Measurements from ENCODE around the gene MEMO1.

MEMO1 gene

GRCh38 chr2:31823558-31823957, 187.2 kb downstream of the MEMO1 start:
- no peak for DNase-seq (ENCODE audit: low spot score)

- DNase-seq (ENCODE audit: low spot score), result no peak
Observed at GRCh38 chr2:31822587-31822986, 188.2 kb downstream of the MEMO1 start.

Data from HuH-7 (cell line).